ENCODE results near the gene MRGPRD. TPM values are rescaled to one million over a fixed set of nuclear protein-coding genes. Genes with fewer than 3 reads are reported as not detected.

The MRGPRD gene
- total and polyA plus RNA-seq, 2 experiments from 2014 or later = not detected

DNA sequence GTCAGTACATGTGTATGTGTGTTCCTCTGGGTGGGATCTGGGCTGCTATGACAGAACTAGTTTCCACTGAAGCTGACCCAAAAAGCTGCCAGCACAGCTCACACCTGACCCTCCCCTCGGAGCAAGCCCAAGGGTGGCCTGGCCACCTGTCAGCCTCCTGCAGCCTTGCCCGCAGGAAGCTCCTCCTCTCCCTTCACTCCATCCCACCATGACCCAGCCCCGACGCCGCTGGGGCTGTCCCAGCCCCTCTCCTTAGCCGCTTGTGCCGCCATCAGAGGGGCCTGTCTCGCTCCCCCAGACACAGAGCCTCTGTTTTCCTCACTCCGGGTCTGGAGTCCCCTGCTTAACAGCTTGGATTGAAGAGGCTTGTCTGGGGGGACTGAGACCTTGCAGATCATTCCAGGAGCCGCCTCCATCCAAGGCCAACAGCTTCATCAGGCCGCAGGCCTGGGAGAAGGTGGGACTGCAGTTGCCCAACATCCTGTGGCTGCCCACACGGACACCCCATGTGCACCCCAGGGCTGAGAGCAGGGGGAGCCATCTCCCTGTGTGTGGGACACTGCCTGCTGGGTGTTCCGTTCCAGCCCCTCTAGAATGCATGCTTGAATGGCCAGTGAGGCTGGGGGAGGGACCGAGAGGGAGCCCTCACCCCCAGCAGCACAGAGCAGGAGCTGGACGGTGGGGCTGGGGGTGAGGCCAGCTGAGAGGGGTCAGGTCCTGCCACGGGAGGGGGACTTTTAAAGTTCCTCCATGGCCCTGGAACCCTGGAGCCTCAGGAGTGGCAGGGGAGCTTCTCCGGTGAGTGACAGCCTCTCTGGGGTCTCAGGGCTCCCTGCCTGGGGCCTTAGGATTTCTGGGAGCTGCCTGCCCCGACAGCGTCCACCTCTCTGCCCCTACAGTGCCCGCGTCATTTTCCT, 31.6 kb upstream of the MRGPRD start:
- no peaks in the 10 kb centered on the region; the same call in 1 of the 2 replicates for H3K27me3 ChIP-seq (ENCODE audit: insufficient read depth)
- H3K4me1 ChIP-seq (ENCODE audit: insufficient read depth) = peaks cover 37% of the 10 kb centered on the region
- H3F3A ChIP-seq (replicated peaks; ENCODE audit: low read depth) = no peaks in the 10 kb centered on the region
- Mint-ChIP-seq H3K4me1 (peaks cover 32% of the 10 kb centered on the region), H3K27ac (no peak overlapping the region), H3K27me3 (ENCODE audit: insufficient read depth, low read depth, poor library complexity) (peaks cover 29% of the 10 kb centered on the region), H3K36me3 (ENCODE audit: low read depth) (no peaks in the 10 kb centered on the region; the same call in 2 of the 3 replicates), H3K9me3 (peaks cover 3% of the 10 kb centered on the region; the same call in 1 of the 3 replicates), H3K4me3 (peak overlapping the region; percentile 73)
- peak; percentile 34 for DNase-seq (ENCODE audit: low spot score)
- H3K79me2 ChIP-seq (replicated peaks; ENCODE audit: insufficient read depth) = no peaks in the 10 kb centered on the region
- ATAC-seq = peak; percentile 6
- TF ChIP-seq ZNF331 (CRISPR knock-in tag; IDR thresholded peaks at IDR 0.05; ENCODE audit: low read depth) = no peak
- no peak for TF ChIP-seq EZH2 (IDR thresholded peaks at IDR 0.05; ENCODE audit: low read depth, unreplicated experiment)
- TF ChIP-seq, protein P1, sequence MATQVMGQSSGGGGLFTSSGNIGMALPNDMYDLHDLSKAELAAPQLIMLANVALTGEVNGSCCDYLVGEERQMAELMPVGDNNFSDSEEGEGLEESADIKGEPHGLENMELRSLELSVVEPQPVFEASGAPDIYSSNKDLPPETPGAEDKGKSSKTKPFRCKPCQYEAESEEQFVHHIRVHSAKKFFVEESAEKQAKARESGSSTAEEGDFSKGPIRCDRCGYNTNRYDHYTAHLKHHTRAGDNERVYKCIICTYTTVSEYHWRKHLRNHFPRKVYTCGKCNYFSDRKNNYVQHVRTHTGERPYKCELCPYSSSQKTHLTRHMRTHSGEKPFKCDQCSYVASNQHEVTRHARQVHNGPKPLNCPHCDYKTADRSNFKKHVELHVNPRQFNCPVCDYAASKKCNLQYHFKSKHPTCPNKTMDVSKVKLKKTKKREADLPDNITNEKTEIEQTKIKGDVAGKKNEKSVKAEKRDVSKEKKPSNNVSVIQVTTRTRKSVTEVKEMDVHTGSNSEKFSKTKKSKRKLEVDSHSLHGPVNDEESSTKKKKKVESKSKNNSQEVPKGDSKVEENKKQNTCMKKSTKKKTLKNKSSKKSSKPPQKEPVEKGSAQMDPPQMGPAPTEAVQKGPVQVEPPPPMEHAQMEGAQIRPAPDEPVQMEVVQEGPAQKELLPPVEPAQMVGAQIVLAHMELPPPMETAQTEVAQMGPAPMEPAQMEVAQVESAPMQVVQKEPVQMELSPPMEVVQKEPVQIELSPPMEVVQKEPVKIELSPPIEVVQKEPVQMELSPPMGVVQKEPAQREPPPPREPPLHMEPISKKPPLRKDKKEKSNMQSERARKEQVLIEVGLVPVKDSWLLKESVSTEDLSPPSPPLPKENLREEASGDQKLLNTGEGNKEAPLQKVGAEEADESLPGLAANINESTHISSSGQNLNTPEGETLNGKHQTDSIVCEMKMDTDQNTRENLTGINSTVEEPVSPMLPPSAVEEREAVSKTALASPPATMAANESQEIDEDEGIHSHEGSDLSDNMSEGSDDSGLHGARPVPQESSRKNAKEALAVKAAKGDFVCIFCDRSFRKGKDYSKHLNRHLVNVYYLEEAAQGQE (IDR thresholded peaks at IDR 0.05; ENCODE audit: unreplicated experiment) = no peak
- TF ChIP-seq STAT1 (IDR thresholded peaks at IDR 0.05; ENCODE audit: unreplicated experiment) = no peak
- TF ChIP-seq CREB1 (CRISPR knock-in tag; IDR thresholded peaks at IDR 0.05; ENCODE audit: low read depth) = no peak
- no peak for TF ChIP-seq POLR2AphosphoS5 (IDR thresholded peaks at IDR 0.05; ENCODE audit: low read depth)
- TF ChIP-seq, protein P2, sequence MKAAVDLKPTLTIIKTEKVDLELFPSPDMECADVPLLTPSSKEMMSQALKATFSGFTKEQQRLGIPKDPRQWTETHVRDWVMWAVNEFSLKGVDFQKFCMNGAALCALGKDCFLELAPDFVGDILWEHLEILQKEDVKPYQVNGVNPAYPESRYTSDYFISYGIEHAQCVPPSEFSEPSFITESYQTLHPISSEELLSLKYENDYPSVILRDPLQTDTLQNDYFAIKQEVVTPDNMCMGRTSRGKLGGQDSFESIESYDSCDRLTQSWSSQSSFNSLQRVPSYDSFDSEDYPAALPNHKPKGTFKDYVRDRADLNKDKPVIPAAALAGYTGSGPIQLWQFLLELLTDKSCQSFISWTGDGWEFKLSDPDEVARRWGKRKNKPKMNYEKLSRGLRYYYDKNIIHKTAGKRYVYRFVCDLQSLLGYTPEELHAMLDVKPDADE (IDR thresholded peaks at IDR 0.05) = no peak
- TF ChIP-seq, protein P3, sequence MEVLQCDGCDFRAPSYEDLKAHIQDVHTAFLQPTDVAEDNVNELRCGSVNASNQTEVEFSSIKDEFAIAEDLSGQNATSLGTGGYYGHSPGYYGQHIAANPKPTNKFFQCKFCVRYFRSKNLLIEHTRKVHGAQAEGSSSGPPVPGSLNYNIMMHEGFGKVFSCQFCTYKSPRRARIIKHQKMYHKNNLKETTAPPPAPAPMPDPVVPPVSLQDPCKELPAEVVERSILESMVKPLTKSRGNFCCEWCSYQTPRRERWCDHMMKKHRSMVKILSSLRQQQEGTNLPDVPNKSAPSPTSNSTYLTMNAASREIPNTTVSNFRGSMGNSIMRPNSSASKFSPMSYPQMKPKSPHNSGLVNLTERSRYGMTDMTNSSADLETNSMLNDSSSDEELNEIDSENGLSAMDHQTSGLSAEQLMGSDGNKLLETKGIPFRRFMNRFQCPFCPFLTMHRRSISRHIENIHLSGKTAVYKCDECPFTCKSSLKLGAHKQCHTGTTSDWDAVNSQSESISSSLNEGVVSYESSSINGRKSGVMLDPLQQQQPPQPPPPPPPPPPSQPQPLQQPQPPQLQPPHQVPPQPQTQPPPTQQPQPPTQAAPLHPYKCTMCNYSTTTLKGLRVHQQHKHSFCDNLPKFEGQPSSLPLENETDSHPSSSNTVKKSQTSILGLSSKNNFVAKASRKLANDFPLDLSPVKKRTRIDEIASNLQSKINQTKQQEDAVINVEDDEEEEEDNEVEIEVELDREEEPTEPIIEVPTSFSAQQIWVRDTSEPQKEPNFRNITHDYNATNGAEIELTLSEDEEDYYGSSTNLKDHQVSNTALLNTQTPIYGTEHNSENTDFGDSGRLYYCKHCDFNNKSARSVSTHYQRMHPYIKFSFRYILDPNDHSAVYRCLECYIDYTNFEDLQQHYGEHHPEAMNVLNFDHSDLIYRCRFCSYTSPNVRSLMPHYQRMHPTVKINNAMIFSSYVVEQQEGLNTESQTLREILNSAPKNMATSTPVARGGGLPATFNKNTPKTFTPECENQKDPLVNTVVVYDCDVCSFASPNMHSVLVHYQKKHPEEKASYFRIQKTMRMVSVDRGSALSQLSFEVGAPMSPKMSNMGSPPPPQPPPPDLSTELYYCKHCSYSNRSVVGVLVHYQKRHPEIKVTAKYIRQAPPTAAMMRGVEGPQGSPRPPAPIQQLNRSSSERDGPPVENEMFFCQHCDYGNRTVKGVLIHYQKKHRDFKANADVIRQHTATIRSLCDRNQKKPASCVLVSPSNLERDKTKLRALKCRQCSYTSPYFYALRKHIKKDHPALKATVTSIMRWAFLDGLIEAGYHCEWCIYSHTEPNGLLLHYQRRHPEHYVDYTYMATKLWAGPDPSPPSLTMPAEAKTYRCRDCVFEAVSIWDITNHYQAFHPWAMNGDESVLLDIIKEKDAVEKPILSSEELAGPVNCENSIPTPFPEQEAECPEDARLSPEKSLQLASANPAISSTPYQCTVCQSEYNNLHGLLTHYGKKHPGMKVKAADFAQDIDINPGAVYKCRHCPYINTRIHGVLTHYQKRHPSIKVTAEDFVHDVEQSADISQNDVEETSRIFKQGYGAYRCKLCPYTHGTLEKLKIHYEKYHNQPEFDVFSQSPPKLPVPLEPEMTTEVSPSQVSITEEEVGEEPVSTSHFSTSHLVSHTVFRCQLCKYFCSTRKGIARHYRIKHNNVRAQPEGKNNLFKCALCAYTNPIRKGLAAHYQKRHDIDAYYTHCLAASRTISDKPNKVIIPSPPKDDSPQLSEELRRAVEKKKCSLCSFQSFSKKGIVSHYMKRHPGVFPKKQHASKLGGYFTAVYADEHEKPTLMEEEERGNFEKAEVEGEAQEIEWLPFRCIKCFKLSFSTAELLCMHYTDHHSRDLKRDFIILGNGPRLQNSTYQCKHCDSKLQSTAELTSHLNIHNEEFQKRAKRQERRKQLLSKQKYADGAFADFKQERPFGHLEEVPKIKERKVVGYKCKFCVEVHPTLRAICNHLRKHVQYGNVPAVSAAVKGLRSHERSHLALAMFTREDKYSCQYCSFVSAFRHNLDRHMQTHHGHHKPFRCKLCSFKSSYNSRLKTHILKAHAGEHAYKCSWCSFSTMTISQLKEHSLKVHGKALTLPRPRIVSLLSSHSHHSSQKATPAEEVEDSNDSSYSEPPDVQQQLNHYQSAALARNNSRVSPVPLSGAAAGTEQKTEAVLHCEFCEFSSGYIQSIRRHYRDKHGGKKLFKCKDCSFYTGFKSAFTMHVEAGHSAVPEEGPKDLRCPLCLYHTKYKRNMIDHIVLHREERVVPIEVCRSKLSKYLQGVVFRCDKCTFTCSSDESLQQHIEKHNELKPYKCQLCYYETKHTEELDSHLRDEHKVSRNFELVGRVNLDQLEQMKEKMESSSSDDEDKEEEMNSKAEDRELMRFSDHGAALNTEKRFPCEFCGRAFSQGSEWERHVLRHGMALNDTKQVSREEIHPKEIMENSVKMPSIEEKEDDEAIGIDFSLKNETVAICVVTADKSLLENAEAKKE (CRISPR knock-in tag; IDR thresholded peaks at IDR 0.05) = no peak
- TF ChIP-seq EZH2phosphoT487 (IDR thresholded peaks at IDR 0.05; ENCODE audit: unreplicated experiment) = no peak
- no peak for TF ChIP-seq NANOG (IDR thresholded peaks at IDR 0.05; ENCODE audit: borderline replicate concordance)
- no peak for TF ChIP-seq CTCF (conservative IDR thresholded peaks at IDR 0.05; ENCODE audit: low read depth in 2 of 2)
- TF ChIP-seq ZNF114 (CRISPR knock-in tag; IDR thresholded peaks at IDR 0.05) = no peak
- no peak for TF ChIP-seq JUNB (IDR thresholded peaks at IDR 0.05; ENCODE audit: unreplicated experiment)
- H2AFZ ChIP-seq = peak overlapping the region; percentile 89
- H3K4me3 ChIP-seq = peak overlapping the region; percentile 65
- H3K27ac ChIP-seq (ENCODE audit: low read depth) = no peak overlapping the region
- no peaks in the 10 kb centered on the region for H3K36me3 ChIP-seq (ENCODE audit: insufficient read depth)
- H3K9me2 ChIP-seq (ENCODE audit: insufficient read depth) = no peaks in the 10 kb centered on the region
- H4K20me1 ChIP-seq (replicated peaks; ENCODE audit: insufficient read depth) = no peaks in the 10 kb centered on the region
- H3K4me2 ChIP-seq = peak overlapping the region; percentile 89

Data from GM23338 (cell line).